Measurements from ENCODE around the gene ANKLE2.

DNA sequence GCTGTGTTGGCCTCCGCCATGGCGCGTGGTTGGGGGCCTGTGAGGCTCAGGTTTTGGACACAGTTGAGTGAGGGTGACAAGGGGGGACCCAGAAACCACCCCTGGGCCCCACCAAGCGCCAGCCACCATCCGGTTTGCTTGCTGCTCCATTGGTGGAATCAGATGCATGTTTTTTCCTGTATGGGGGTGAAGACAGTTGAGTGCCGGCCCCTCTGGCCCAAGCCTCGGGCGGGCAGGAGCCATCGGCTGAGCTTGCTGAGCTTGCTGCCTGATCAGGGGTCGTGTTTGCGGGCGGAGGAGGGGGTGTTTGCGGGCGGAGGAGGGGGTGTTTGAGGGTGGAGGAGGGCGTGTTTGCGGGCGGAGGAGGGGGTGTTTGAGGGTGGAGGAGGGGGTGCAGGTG, 44.6 kb downstream of the ANKLE2 start:
- TF ChIP-seq, protein P1, sequence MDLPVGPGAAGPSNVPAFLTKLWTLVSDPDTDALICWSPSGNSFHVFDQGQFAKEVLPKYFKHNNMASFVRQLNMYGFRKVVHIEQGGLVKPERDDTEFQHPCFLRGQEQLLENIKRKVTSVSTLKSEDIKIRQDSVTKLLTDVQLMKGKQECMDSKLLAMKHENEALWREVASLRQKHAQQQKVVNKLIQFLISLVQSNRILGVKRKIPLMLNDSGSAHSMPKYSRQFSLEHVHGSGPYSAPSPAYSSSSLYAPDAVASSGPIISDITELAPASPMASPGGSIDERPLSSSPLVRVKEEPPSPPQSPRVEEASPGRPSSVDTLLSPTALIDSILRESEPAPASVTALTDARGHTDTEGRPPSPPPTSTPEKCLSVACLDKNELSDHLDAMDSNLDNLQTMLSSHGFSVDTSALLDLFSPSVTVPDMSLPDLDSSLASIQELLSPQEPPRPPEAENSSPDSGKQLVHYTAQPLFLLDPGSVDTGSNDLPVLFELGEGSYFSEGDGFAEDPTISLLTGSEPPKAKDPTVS (IDR thresholded peaks at IDR 0.05; ENCODE audit: low read depth, low read length): no peak
- TF ChIP-seq, protein P2, sequence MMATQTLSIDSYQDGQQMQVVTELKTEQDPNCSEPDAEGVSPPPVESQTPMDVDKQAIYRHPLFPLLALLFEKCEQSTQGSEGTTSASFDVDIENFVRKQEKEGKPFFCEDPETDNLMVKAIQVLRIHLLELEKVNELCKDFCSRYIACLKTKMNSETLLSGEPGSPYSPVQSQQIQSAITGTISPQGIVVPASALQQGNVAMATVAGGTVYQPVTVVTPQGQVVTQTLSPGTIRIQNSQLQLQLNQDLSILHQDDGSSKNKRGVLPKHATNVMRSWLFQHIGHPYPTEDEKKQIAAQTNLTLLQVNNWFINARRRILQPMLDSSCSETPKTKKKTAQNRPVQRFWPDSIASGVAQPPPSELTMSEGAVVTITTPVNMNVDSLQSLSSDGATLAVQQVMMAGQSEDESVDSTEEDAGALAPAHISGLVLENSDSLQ (IDR thresholded peaks at IDR 0.05): no peak
- no peak for TF ChIP-seq MXI1 (IDR thresholded peaks at IDR 0.05; ENCODE audit: low read depth, low read length)
- no peak for TF ChIP-seq SPI1 (IDR thresholded peaks at IDR 0.05; ENCODE audit: borderline replicate concordance, insufficient read depth, low read depth, low read length)
- TF ChIP-seq POLR2A (IDR thresholded peaks at IDR 0.05; ENCODE audit: low read depth, low read length): no peak
- TF ChIP-seq RFX5 (IDR thresholded peaks at IDR 0.05; ENCODE audit: low read depth, low read length): no peak
- TF ChIP-seq BHLHE40 (IDR thresholded peaks at IDR 0.05; ENCODE audit: borderline replicate concordance in 1 of 2, low read depth in 2 of 2, low read length in 1 of 2): no peak
- TF ChIP-seq ZBED1 (IDR thresholded peaks at IDR 0.05; ENCODE audit: borderline replicate concordance): no peak
- no peak for TF ChIP-seq CEBPB (IDR thresholded peaks at IDR 0.05; ENCODE audit: borderline replicate concordance in 1 of 2, low read depth in 2 of 2, low read length in 2 of 2)
- no peak for TF ChIP-seq CREB1 (IDR thresholded peaks at IDR 0.05; ENCODE audit: low read depth)
- no peak for TF ChIP-seq EZH2 (IDR thresholded peaks at IDR 0.05; ENCODE audit: borderline replicate concordance, control insufficient read depth, low read depth, low read length)
- TF ChIP-seq HDGF (IDR thresholded peaks at IDR 0.05): no peak
- TF ChIP-seq, protein P3, sequence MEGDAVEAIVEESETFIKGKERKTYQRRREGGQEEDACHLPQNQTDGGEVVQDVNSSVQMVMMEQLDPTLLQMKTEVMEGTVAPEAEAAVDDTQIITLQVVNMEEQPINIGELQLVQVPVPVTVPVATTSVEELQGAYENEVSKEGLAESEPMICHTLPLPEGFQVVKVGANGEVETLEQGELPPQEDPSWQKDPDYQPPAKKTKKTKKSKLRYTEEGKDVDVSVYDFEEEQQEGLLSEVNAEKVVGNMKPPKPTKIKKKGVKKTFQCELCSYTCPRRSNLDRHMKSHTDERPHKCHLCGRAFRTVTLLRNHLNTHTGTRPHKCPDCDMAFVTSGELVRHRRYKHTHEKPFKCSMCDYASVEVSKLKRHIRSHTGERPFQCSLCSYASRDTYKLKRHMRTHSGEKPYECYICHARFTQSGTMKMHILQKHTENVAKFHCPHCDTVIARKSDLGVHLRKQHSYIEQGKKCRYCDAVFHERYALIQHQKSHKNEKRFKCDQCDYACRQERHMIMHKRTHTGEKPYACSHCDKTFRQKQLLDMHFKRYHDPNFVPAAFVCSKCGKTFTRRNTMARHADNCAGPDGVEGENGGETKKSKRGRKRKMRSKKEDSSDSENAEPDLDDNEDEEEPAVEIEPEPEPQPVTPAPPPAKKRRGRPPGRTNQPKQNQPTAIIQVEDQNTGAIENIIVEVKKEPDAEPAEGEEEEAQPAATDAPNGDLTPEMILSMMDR (IDR thresholded peaks at IDR 0.05 in 2 of 3, conservative IDR thresholded peaks at IDR 0.05 in 1 of 3; ENCODE audit: control insufficient read depth in 2 of 3, extremely low read depth in 1 of 3, insufficient read depth in 1 of 3, low read depth in 3 of 3, low read length in 3 of 3): no peak
- TF ChIP-seq IKZF2 (IDR thresholded peaks at IDR 0.05): no peak
